CD4-positive, alpha-beta T cell treated with Interleukin-12 subunit alpha and Interleukin-12 subunit beta, for 1 hour (primary cell): ENCODE data around the gene MYL9.
"Not testable (repeated sequence)": the region's sequence is repeated elsewhere in the genome, so short reads cannot be mapped to it uniquely, and the experiment has no call there.

ENCODE experiments used
- DNase-seq: peaks from one replicate; pipeline ENCODE4 v3.0.0-alpha.2; 2020

Gene MYL9

GRCh38 chr20:36549942-36550789, 8.8 kb downstream of the MYL9 start:
- no peak for DNase-seq

GRCh38 chr20:36550790-36551299, 9.5 kb downstream of the MYL9 start:
- DNase-seq: no peak

DNA sequence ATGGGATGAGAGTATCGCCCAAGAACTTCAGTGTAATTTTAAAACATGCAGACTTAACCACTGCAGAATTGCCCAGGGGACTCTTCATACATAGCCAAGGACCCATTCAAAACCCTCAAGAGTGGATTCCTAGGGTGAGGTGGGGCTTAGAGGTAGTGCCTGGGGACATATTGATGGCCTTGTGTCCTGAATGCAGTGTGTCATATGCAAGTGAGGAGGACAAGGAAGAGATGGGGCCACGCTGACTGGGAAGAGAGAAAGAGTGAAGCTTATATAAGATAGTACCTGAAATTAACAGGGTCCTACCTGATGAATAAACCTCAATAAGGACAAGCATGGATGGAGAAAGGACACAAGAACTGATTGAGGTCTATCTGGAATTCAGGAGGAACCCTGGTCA, 13.9 kb downstream of the MYL9 start:
- no peak for DNase-seq

GRCh38 chr20:36562724-36563123, 21.4 kb downstream of the MYL9 start:
- no peak for DNase-seq

DNA sequence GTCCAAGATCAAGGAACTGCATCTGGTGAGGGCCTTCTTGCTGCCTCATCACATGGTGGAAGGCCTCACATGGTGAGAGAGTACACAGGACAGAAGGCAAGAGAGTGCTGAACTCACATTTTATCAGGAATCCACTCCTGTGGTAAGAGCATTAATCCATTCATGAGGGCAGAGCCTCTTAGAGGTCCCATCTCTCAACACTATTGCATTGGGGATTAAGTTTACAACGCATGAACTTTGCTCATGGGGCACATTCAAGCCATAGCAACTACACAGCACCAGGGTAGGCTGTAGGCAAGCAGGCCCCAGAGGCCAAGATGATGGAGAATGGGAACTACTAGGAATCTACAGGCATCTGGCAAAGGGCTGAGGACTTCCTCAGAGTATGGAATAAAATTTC, 22.1 kb downstream of the MYL9 start:
- no peak for DNase-seq

DNA sequence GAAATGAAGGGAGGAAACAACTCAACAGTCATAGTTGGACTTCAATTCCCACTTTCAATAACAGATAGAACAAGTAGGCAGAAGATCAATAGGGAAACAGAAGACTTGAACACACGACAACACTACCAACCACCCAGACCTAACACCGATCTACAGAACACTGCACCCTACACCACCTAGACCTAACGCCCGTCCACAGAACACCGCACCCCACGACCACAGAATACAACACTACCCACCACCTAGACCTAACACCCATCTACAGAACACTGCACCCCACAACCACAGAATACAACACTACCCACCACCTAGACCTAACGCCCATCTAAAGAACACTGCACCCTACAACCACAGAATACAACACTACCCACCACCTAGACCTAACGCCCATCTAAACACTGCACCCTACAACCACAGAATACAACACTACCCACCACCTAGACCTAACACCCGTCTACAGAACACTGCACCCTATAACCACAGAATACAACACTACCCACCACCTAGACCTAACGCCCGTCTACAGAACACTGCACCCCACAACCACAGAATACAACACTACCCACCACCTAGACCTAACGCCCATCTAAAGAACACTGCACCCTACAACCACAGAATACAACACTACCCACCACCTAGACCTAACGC, 22.9 kb downstream of the MYL9 start:
- DNase-seq: not testable (repeated sequence)

- DNase-seq: peak; percentile 45
Measured at GRCh38 chr20:36564726-36565121, 23.4 kb downstream of the MYL9 start.

GRCh38 chr20:36565520-36565919, 24.2 kb downstream of the MYL9 start:
- DNase-seq: no peak

DNA sequence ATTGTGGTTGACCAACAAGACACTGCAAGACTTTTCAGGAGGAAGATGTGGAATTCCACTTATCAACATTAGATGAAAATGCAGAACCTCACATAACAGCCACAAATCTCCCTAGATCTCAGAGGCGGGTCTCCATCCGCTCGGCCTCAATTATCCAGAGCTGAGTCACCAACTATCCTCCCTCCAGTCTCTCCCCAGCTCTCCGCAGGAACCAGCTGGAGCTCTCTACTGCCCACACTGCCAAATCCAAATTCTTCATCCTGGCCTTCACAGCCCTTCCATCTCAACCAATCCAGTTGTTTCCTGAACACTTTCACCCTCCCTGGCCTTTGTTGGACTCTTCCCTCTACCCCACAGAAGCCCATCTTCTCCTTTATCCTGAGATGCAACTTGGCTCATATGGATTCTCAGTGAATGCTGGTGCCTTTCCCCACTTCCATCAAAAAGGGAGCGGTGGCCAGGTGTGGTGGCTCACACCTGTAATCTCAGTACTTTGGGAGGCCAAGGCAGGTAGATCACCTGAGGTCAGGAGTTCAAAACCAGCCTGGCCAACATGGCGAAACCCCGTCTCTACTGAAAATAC, 28.6 kb downstream of the MYL9 start:
- no peak for DNase-seq

DNA sequence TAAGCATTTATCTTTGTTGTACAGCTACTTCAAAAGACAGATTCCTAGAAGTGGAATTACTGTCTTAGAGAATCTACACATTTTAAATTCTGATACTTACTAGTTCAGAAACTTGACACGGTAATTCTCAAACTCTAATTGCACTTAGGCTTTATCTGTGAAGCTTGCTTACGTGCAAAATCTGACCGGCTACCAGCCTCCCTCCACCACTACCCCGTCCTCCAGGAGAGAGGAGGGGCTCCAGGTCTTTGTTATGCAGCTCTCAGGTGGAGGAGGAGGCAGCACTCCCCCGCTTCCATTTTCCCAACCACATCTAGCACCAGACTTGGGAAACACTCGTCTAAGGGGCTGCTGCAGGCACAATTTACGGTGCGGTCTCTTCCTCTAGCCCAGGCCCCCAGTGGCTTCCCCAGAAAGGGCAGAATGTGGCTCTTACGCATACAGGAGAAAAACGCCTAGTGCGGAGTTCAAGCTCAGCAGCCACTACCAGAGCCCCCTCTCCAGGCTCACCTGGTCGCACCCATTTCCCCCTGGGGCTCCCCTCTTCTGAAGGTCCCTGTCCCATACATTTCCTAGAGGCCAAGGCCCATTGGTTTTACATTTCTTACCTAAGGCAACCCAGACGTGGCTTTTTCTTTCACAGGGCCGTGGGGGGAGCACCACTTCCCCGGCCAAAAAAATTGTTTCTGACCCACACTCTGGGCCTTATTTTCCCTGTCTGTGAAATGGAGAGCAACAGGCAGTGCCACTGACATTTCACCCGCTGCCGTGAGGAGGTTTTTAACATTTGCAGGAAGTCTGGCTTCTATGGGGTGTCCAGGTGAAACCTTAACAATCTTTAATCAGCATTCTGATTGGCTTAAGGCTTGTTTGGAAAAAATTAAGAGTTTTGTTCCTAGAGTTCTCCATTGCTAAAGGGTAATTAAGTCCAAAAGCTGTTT, 30.5 kb downstream of the MYL9 start:
- no peak for DNase-seq

GRCh38 chr20:36572701-36573102, 31.4 kb downstream of the MYL9 start:
- DNase-seq: peak; percentile 69

DNA sequence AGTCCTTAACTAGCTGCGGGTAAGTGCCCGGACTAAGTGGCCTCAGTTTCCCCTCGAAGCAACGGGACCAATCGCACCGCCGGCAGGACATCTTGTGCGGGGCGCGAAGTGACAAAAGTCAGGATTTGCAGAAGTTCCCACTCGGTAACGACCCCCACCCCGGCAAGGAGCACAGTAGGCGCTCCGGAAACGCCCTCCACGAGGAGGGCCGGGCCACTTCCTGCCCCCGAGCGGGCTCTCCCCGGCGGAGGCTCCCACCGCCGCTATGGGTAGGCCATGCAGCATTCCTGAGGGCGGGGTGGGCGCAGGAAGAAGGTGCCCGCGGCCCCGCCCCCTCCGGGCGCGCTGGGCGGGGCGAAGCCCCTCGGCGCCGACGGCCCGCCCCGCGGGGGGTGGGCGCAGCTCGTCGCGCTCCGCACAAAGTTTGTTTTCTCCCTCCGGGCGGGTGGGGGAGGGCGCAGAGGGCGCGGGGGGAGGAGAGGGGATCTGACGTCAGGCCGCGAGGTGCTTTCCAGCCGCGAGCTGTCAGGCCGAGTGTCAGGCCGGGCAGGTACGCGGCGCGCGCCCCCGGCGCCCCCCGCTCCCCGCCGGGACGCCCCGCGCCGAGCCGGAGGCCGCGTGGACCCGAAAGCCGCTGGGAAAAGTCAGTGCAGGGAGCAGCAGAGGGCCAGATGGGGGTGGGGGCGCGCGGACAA, 31.9 kb downstream of the MYL9 start, which contains the start of gene TGIF2:
TSS of gene TGIF2 (plus strand) at position 495 of the 695 bp plus-strand sequence. CDS start 5,178 bp downstream, outside the sequence.
- peak; percentile 94 for DNase-seq

- peak; percentile 49 for DNase-seq
Measured at GRCh38 chr20:36573798-36574365, 32.6 kb downstream of the MYL9 start.

DNA sequence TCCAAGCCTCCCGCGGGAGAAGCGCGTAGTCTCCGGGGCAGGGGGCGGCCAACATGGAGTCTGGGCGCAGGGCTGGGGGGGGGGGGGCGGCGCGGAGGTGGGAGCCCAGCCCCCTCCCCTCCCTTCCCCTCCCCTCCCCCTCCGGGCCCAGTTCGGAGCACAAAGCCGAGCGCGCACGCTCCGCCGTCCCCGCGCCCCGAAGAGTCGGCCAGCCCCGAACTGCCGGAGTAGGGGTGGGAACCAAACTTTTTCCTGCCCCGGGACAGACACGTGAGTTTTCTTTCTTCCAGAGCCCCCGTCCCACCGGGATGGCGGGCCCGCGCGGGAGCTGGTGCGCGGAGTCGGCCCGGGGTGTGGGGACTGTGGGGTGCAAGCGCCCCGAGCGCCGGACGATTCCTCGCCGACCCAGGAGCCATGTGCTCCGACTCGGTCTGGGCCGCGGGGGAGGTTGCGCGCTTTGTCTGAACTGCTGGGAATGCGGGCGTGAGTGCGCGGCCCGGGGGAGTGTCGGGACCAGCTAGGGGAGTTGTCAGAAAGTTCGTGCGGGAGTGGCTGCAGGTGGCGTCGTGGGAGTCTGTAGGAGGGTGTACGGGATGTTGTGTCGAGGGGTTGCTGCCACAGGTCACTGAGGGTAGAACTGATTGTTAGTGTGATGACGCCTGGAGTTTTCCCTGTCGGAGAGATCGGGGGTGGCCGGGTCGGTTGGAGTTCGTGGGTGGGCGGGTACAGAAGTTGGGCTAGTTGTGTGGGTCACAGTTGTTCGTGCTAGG, 33.2 kb downstream of the MYL9 start:
- DNase-seq: peak; percentile 58

DNA sequence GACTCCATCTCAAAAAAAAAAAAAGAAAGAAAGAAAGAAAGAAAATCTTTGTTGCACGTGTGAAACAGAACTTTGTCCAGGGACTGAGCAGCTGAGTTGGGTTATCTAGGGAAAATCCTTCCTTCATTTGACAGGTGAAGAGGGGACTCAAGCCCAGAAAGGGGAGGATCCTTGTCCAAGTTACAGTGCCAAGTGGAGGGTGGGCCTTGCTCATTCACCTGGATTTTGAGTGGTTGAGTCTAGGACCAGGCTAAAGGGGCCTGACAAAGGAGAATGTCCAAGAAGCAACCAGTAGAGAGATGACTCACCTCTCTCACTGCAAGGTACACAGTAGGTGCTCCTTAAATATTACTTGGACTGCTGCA, 34.7 kb downstream of the MYL9 start:
- no peak for DNase-seq

- no peak for DNase-seq
Measured at GRCh38 chr20:36578356-36579041, 37.2 kb downstream of the MYL9 start.

GRCh38 chr20:36579996-36580545, 38.8 kb downstream of the MYL9 start:
- no peak for DNase-seq

DNA sequence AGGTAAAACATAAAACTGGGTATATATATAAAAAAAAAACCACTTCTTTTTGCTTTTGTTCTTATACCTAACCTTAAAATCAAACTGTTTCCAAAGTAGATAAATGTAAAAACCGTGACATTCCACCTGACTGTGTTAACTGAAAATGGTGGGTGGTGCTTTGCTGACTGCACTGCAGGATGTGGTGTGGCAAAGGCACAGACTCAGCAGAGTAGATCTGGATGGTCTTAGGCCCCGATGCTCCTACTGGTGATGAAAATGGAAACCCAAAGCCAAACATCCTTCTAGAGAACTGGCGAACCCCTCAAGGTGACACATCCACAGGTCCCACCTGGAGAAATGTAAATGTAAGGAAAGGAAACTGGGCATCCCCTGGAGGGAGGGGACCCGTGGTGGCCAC, 41.0 kb downstream of the MYL9 start:
- no peak for DNase-seq

DNA sequence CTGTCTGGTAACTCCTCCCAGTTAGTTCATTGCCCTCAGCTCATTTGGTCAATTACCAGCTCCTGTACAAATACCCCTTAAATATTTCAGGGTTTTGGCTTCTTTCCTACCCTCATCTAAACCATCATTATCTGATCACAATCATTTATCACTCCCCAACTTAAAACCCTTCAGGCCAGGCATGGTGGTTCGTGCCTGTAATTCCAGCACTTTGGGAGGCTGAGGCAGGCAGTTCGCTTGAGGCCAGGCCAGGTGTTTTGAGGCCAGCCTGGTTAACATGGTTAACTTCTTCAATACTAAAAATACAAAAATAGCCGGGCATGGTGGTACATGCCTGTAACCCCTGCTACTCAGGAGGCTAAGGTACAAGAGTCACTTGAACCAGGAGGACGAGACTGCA, 41.5 kb downstream of the MYL9 start:
- no peak for DNase-seq

GRCh38 chr20:36584018-36584481, 42.7 kb downstream of the MYL9 start:
- DNase-seq: no peak
